K562 (cell line): ENCODE measurements around the gene BDH2. TPM values are rescaled to one million over a fixed set of nuclear protein-coding genes. Genes with fewer than 3 reads are reported as not detected.
A peak's percentile ranks its signal among the peaks of the same experiment; 100 is the strongest.

Source experiments
- ATAC-seq: fragments of 200-7000 bp; cut with Tn5 transposase; 3 replicates; pipeline ENCODE4 v1.9.1; 2020; ENCODE audit warnings: moderate library complexity
- Bru-seq: library from RNA; stranded (reverse); fragments of 400-500 nt; gene quantifications from one replicate; lab custom pipeline; 2021; lab: Mats Ljungman, UMichigan
- BruChase-seq, 2 experiments: library from RNA; stranded (reverse); fragments of 400-500 nt; gene quantifications; one replicate each; lab custom pipeline; 2021; lab: Mats Ljungman, UMichigan
- BruUV-seq: library from RNA; stranded (reverse); fragments of 400-500 nt; replicated peaks from 2 replicates; lab custom pipeline; 2021; lab: Mats Ljungman, UMichigan
- CTCF ChIA-PET: fragments of 300-600 bp; formaldehyde crosslinking; extraction: SDS; loops from one replicate; lab custom pipeline; 2021; ENCODE audit warnings: low intra/inter-chr PET ratio; lab: Yijun Ruan, JAX
- POLR2A ChIA-PET: fragments of 300-600, 350-650 bp; sonication (Branson Sonifier 250); formaldehyde crosslinking; extraction: SDS; loops from one replicate; lab custom pipeline; 2021; ENCODE audit warnings: antibody characterized with exemption, inconsistent platforms; lab: Yijun Ruan, JAX
- DNase-seq, 4 experiments: peaks; one replicate each; pipeline versions ENCODE4 v3.0.0 to v3.0.0-alpha.2; 2011 to 2018; ENCODE audit warnings: low spot score in 3 of 4, mixed read lengths in 3 of 4; ENCODE audit errors: extremely low read depth in 1 of 4
- FAIRE-seq: peaks from 2 replicates; lab custom pipeline; 2011; peaks lifted over from hg19 to GRCh38; lab: Jason Lieb, UNC
- H2AFZ ChIP-seq: 2 replicates; pipeline ENCODE4 v1.6.0; 2011; ENCODE audit warnings: low read depth, low read length, control low read depth, inconsistent platforms
- H3K27ac ChIP-seq: fragments of 200-600 bp; 3 replicates; pipeline ENCODE4 v1.8.0; 2011; ENCODE audit warnings: low read depth, mild to moderate bottlenecking, control low read depth, inconsistent platforms, low read length, moderate library complexity, mixed read lengths; ENCODE audit errors: extremely low read depth
- H3K27me3 ChIP-seq, 2 experiments: fragments of 300-600 bp in 1 of 2; 2 replicates in 1 of 2; 3 replicates in 1 of 2; pipeline versions ENCODE4 v1.6.0 to v1.8.0; 2011; ENCODE audit warnings: inconsistent platforms in 2 of 2, low read length in 2 of 2, mild to moderate bottlenecking in 1 of 2, mixed read lengths in 1 of 2, moderate library complexity in 1 of 2; ENCODE audit not compliant: control insufficient read depth in 2 of 2, insufficient read depth in 2 of 2
- H3K36me3 ChIP-seq: fragments of 300-600 bp; 3 replicates; pipeline ENCODE4 v1.8.0; 2011; ENCODE audit warnings: mild to moderate bottlenecking, low read length, inconsistent platforms; ENCODE audit not compliant: control insufficient read depth, insufficient read depth
- H3K4me1 ChIP-seq, 2 experiments: fragments of 200-600 bp in 1 of 2; replicated peaks in 1 of 2; 2 replicates in 1 of 2; 3 replicates in 1 of 2; pipeline versions ENCODE4 v1.5.1 to v1.8.0; 2011; ENCODE audit warnings: inconsistent platforms in 2 of 2, low read length in 2 of 2, mild to moderate bottlenecking in 1 of 2, mixed read lengths in 1 of 2, moderate library complexity in 1 of 2; ENCODE audit not compliant: control insufficient read depth in 2 of 2, insufficient read depth in 2 of 2
- H3K4me2 ChIP-seq: 2 replicates; pipeline ENCODE4 v1.6.1; 2011; ENCODE audit warnings: low read length, control low read depth, inconsistent platforms, mixed read lengths; ENCODE audit not compliant: insufficient read depth
- H3K4me3 ChIP-seq: fragments of 200-600 bp; sonication (generic), shearing (Covaris generic); 2 replicates; pipeline ENCODE4 v1.5.1; 2016; ENCODE audit warnings: control low read depth, inconsistent platforms
- H3K79me2 ChIP-seq: fragments of 200-600 bp; 3 replicates; pipeline ENCODE4 v1.8.0; 2011; ENCODE audit warnings: low read length, inconsistent platforms; ENCODE audit not compliant: control insufficient read depth, insufficient read depth
- H3K9ac ChIP-seq, 2 experiments: 2 replicates each; pipeline versions ENCODE4 v1.6.0 to v1.6.1; 2011; ENCODE audit warnings: low read depth in 2 of 2, low read length in 2 of 2, control low read depth in 1 of 2, inconsistent platforms in 1 of 2, mild to moderate bottlenecking in 1 of 2, mixed read lengths in 1 of 2; ENCODE audit not compliant: insufficient read depth in 1 of 2
- H3K9me1 ChIP-seq: one replicate; pipeline ENCODE4 v1.6.0; 2011; ENCODE audit warnings: inconsistent platforms, mild to moderate bottlenecking, low read length, moderate library complexity; ENCODE audit not compliant: control insufficient read depth, insufficient read depth
- H3K9me3 ChIP-seq: replicated peaks from 2 replicates; pipeline ENCODE4 v1.5.1; 2011; ENCODE audit warnings: low read depth, low read length, inconsistent platforms; ENCODE audit not compliant: control insufficient read depth, insufficient read depth
- H4K20me1 ChIP-seq: replicated peaks from 2 replicates; pipeline ENCODE4 v1.6.1; 2011; ENCODE audit warnings: low read length, inconsistent platforms, mixed read lengths; ENCODE audit not compliant: control insufficient read depth, insufficient read depth
- CTBP1 ChIP-seq: fragments of 450-650 bp; IDR thresholded peaks from 2 replicates; pipeline ENCODE4 v1.6.1; 2016; ENCODE audit warnings: borderline replicate concordance
- ELF1 ChIP-seq: fragments of 200-800 bp; sonication (Bioruptor generic); IDR thresholded peaks from 2 replicates; pipeline ENCODE4 v1.6.1; 2016; ENCODE audit warnings: missing genetic modification characterization, missing compliant biosample characterization
- FOXJ2 ChIP-seq: fragments of 200-800 bp; sonication (Bioruptor generic); IDR thresholded peaks from 2 replicates; pipeline ENCODE4 v1.6.1; 2016; ENCODE audit warnings: missing genetic modification characterization, missing compliant biosample characterization
- GABPB1 ChIP-seq: sonication (generic); formaldehyde crosslinking; IDR thresholded peaks from 2 replicates; pipeline ENCODE4 v1.8.0; 2022; ENCODE audit warnings: mild to moderate bottlenecking, missing genetic modification reagents
- HCFC1 ChIP-seq: IDR thresholded peaks from 2 replicates; pipeline ENCODE4 v1.6.1; 2012; ENCODE audit warnings: low read depth, low read length, improper control_type of control experiment
- SMC3 ChIP-seq: conservative IDR thresholded peaks from 2 replicates; pipeline ENCODE4 v1.6.1; 2011; ENCODE audit warnings: low read depth, low read length, improper control_type of control experiment; ENCODE audit not compliant: insufficient read depth
- STAG1 ChIP-seq: sonication (generic); formaldehyde crosslinking; IDR thresholded peaks from 2 replicates; pipeline ENCODE4 v1.5.0; 2020; ENCODE audit warnings: missing genetic modification reagents, borderline replicate concordance
- U2AF2 ChIP-seq: fragments of 200-400 bp; formaldehyde crosslinking; optimal IDR thresholded peaks from 2 replicates; pipeline ENCODE3; 2017; ENCODE audit warnings: low read depth, mild to moderate bottlenecking, low read length
- WGBS: fragments of 100-300 bp; shearing (Covaris generic); methylation state at CpG from one replicate; pipeline ENCODE4 v1.1.6; 2016; ENCODE audit warnings: low coverage, mixed read lengths; ENCODE audit not compliant: insufficient coverage; ENCODE audit errors: missing lambda C conversion rate; 5-methylcytosine and 5-hydroxymethylcytosine counted together
- in situ Hi-C: fragments of 300-500 bp; cut with MboI; formaldehyde crosslinking; loops from 4 replicates; pipeline ENCODE4 v1.15.0; 2018; ENCODE audit warnings: inconsistent platforms, mixed read lengths
- intact Hi-C: fragments of 100-400 bp; cut with micrococcal nuclease; formaldehyde crosslinking; loops from 2 replicates; pipeline ENCODE4 v1.14.2; 2022
- long read RNA-seq, 3 experiments: library from polyadenylated mRNA in 2 of 3; library from RNA in 1 of 3; unstranded in 2 of 3; stranded (forward) in 1 of 3; transcript quantifications; one replicate each; pipeline ENCODE4 v2.0.0, GENCODE V29; 2019 to 2022
- polyA minus RNA-seq, 3 experiments: library from RNA; depleted of rRNA, polyadenylated mRNA; stranded (reverse); fragments of >200 nt; gene quantifications; 2 replicates each; pipeline ENCODE4 v1.2.3, GENCODE V29; 2011
- polyA plus RNA-seq, 8 experiments: library from polyadenylated mRNA; depleted of rRNA in 4 of 8; stranded (reverse) in 5 of 8; unstranded in 3 of 8; fragments of >200 nt; fragmentation: Nextera tagmentation in 2 of 8; fragmentation: Illumina TruSeq in 1 of 8; extraction: Ambion mirVana in 2 of 8; extraction: Trizol in 1 of 8; gene quantifications; 2 replicates each; pipeline versions ENCODE4 v1.2.1 to v1.2.3, GENCODE V29; 2011 to 2014; ENCODE audit warnings: inconsistent platforms in 1 of 8, missing spikeins in 1 of 8
- total RNA-seq, 7 experiments: library from RNA; depleted of rRNA in 6 of 7; stranded (reverse); fragments of >200 nt in 6 of 7; fragmentation: Illumina TruSeq in 2 of 7; extraction: Trizol in 2 of 7; gene quantifications; 2 replicates each; pipeline versions ENCODE4 v1.2.1 to v1.2.3, GENCODE V29; 2011 to 2021; ENCODE audit warnings: low replicate concordance in 1 of 7

The BDH2 gene
- 3.0 and 5.2 TPM in 2 replicates for total RNA-seq (2011; cell fraction: chromatin; rRNA removed; ENCODE audit: low replicate concordance)
- total RNA-seq (2011; cell fraction: nucleolus; rRNA removed) = 3.0 and 3.7 TPM in 2 replicates
- total RNA-seq (2011; cell fraction: nucleoplasm; rRNA removed) = 2.3 and 3.1 TPM in 2 replicates
- total RNA-seq (2014; rRNA removed) (5.1 and 8.0 TPM in 2 replicates), total RNA-seq (2014; rRNA removed; fragmentation: Illumina TruSeq; extraction: Trizol) (10.0 and 12.8 TPM in 2 replicates), total RNA-seq (2015; rRNA removed; fragmentation: Illumina TruSeq; extraction: Trizol) (9.1 and 10.0 TPM in 2 replicates), total RNA-seq (2021) (4.9 and 6.0 TPM in 2 replicates), polyA plus RNA-seq (2011; rRNA removed) (16.3 and 17.9 TPM in 2 replicates), polyA plus RNA-seq (2014; fragmentation: Illumina TruSeq; extraction: Trizol) (7.3 and 7.8 TPM in 2 replicates), polyA plus RNA-seq (2014; fragmentation: Nextera tagmentation; extraction: Ambion mirVana) (10 to 100 TPM in 1 of 2 experiments, 1 to 10 TPM in 1; 9.9 to 10.7 TPM), polyA plus RNA-seq (2014; rRNA removed) (8.9 and 10.8 TPM in 2 replicates), polyA minus RNA-seq (2011; rRNA and poly(A)+ RNA removed) (8.0 and 8.1 TPM in 2 replicates), Bru-seq, nascent RNA (percentile 54 among the genes with signal in this experiment), BruChase-seq, experiment 1, labeled RNA remaining after a 2-hour chase (percentile 60 among the genes with signal in this experiment), BruChase-seq, experiment 2, labeled RNA remaining after a 6-hour chase (percentile 58 among the genes with signal in this experiment)
- 5.4 and 7.5 TPM in 2 replicates for polyA plus RNA-seq (2011; cell fraction: cytosol; rRNA removed)
- polyA plus RNA-seq (2011; cell fraction: nucleus; rRNA removed) = 7.8 and 13.9 TPM in 2 replicates
- polyA plus RNA-seq (2012) = 8.1 TPM in 2 replicates
- polyA minus RNA-seq (2011; cell fraction: cytosol; rRNA and poly(A)+ RNA removed) = 2.3 and 2.8 TPM in 2 replicates
- 3.4 and 4.8 TPM in 2 replicates for polyA minus RNA-seq (2011; cell fraction: nucleus; rRNA and poly(A)+ RNA removed)
- long read RNA-seq, experiment 1, partial matches to known transcripts = 0 of 5 reads
- long read RNA-seq, experiment 1, other reads (novel, unspliced or antisense) = 1 of 5 reads
- long read RNA-seq, experiment 2, partial matches to known transcripts = 0 of 5 reads
- long read RNA-seq, experiment 2, other reads (novel, unspliced or antisense) = 1 of 5 reads
- long read RNA-seq, experiment 3, partial matches to known transcripts = 0 of 3 reads
- long read RNA-seq, experiment 3, other reads (novel, unspliced or antisense) = 0 of 3 reads

GRCh38 chr4:103099691-103100392 is at the start of gene BDH2:
Gene BDH2 (minus strand): TSS chr4:103099834. CDS start chr4:103096254, 3,580 bp downstream.
- BruUV-seq = no TSS peak
- CTCF ChIA-PET = interaction anchor here (1.3 to 1.8 kb wide), 3 partner anchors 479 to 669 kb away, joined by 3 to 11 read pairs (median 8); no protein-coding TSS in a partner anchor
- in situ Hi-C loops (no loop called here), intact Hi-C loops (loop anchor here (2.0 to 10.0 kb wide), 5 partner anchors 273 to 845 kb away; partner anchors contain the start of gene UBE2D3)
- Histone ChIP-seq H3K27ac (no peak within 1 kb of the TSS), H2AFZ (peak within 1 kb of the TSS; percentile 86), H3K36me3 (no peaks in the 10 kb centered on the region), H3K4me3 (peak within 1 kb of the TSS; percentile 27), H3K4me2 (peak within 1 kb of the TSS; percentile 40), H3K9ac (peak within 1 kb of the TSS in 1 of 2 experiments; percentile 35; a peak in 2 of 4 replicates), H4K20me1 (no peaks in the 10 kb centered on the region), H3K9me1 (no peaks in the 10 kb centered on the region), H3K9me3 (no peaks in the 10 kb centered on the region), H3K27me3 (no peaks in the 10 kb centered on the region), H3K79me2 (no peaks in the 10 kb centered on the region), H3K4me1 (no peaks in the 10 kb centered on the region)
- peak; percentile 98 for FAIRE-seq
- peak; percentile 94 for ATAC-seq
- peak; percentile 69 to 84 (median 76) for DNase-seq
- POLR2A ChIA-PET = interaction anchor here (1.0 to 1.4 kb wide), 2 partner anchors 10 to 16 kb away, joined by 3 to 4 read pairs; no protein-coding TSS in a partner anchor
- WGBS = 7% methylated on average over 11 of the region's 11 CpGs
- TF ChIP-seq FOXJ2 (tag) (0 out of 2 replicates have a peak, but pooled peaks have one; percentile 50), ELF1 (tag) (0 out of 2 replicates have a peak, but pooled peaks have one; percentile 13), STAG1 (no peak; the same call in 1 of the 2 replicates), CTBP1 (0 out of 2 replicates have a peak, but pooled peaks have one; percentile 33), HCFC1 (peak; percentile 93), U2AF2 (no peak), GABPB1 (CRISPR knock-in tag) (peak; percentile 26; the same call in 1 of the 2 replicates), SMC3 (peak; percentile 57)
